GM23338 (cell line): ENCODE results near the gene IGFBP5. TPM values are rescaled to one million over a fixed set of nuclear protein-coding genes. Genes with fewer than 3 reads are reported as not detected.

Experiments
- ATAC-seq: fragments of 200-7000 bp; cut with Tn5 transposase; 3 replicates; pipeline ENCODE4 v1.9.1; 2020
- DNase-seq: peaks from one replicate; pipeline ENCODE4 v3.0.0-alpha.2; 2015; ENCODE audit warnings: low spot score
- H2AFZ ChIP-seq: fragments of 200-600 bp; sonication (generic); 2 replicates; pipeline ENCODE4 v1.8.0; 2016; ENCODE audit warnings: antibody characterized with exemption, mild to moderate bottlenecking, moderate library complexity
- H3F3A ChIP-seq: fragments of 200-600 bp; sonication (generic); replicated peaks from 2 replicates; pipeline ENCODE4 v1.8.0; 2017; ENCODE audit warnings: antibody characterized with exemption, mixed run types, low read depth
- H3K27ac ChIP-seq: fragments of 200-600 bp; sonication (generic); 2 replicates; pipeline ENCODE4 v1.6.1; 2016; ENCODE audit warnings: low read depth
- H3K27me3 ChIP-seq: fragments of 200-600 bp; sonication (generic); 2 replicates; pipeline ENCODE4 v1.8.0; 2016; ENCODE audit warnings: mild to moderate bottlenecking, mixed run types, moderate library complexity; ENCODE audit not compliant: insufficient read depth
- H3K36me3 ChIP-seq: fragments of 200-600 bp; sonication (generic); 2 replicates; pipeline ENCODE4 v1.8.0; 2016; ENCODE audit warnings: mild to moderate bottlenecking; ENCODE audit not compliant: insufficient read depth
- H3K4me1 ChIP-seq: fragments of 200-600 bp; sonication (generic); 2 replicates; pipeline ENCODE4 v1.8.0; 2016; ENCODE audit warnings: mild to moderate bottlenecking, moderate library complexity; ENCODE audit not compliant: insufficient read depth
- H3K4me2 ChIP-seq: fragments of 200-600 bp; sonication (generic); 2 replicates; pipeline ENCODE4 v1.7.1; 2017; ENCODE audit warnings: mixed run types
- H3K4me3 ChIP-seq: fragments of 200-600 bp; sonication (generic); 2 replicates; pipeline ENCODE4 v1.6.1; 2016; ENCODE audit warnings: mixed run types
- H3K79me2 ChIP-seq: fragments of 200-600 bp; sonication (generic); replicated peaks from 2 replicates; pipeline ENCODE4 v1.8.0; 2017; ENCODE audit warnings: mild to moderate bottlenecking; ENCODE audit not compliant: insufficient read depth
- H3K9me2 ChIP-seq: fragments of 200-600 bp; sonication (generic); 2 replicates; pipeline ENCODE4 v1.8.0; 2017; ENCODE audit not compliant: insufficient read depth
- H4K20me1 ChIP-seq: fragments of 200-600 bp; sonication (generic); replicated peaks from 2 replicates; pipeline ENCODE4 v1.8.0; 2017; ENCODE audit warnings: mild to moderate bottlenecking; ENCODE audit not compliant: insufficient read depth
- H3K27ac Mint-ChIP-seq: 2 replicates; pipeline ENCODE4 v1.8.0; 2020; ENCODE audit warnings: inconsistent platforms, mild to moderate bottlenecking, moderate library complexity, mixed read lengths
- H3K27me3 Mint-ChIP-seq: 3 replicates; pipeline ENCODE4 v1.8.0; 2022; ENCODE audit warnings: low read depth, mild to moderate bottlenecking, moderate library complexity, mixed read lengths, inconsistent platforms; ENCODE audit not compliant: insufficient read depth, poor library complexity
- H3K36me3 Mint-ChIP-seq: 3 replicates; pipeline ENCODE4 v1.8.0; 2021; ENCODE audit warnings: low read depth, mild to moderate bottlenecking, inconsistent platforms, moderate library complexity, mixed read lengths
- H3K4me1 Mint-ChIP-seq: 3 replicates; pipeline ENCODE4 v1.8.0; 2020; ENCODE audit warnings: mild to moderate bottlenecking, inconsistent platforms, mixed read lengths
- H3K4me3 Mint-ChIP-seq: 3 replicates; pipeline ENCODE4 v1.8.0; 2021; ENCODE audit warnings: moderate library complexity, mild to moderate bottlenecking, inconsistent platforms, mixed read lengths
- H3K9me3 Mint-ChIP-seq: 3 replicates; pipeline ENCODE4 v1.8.0; 2020; ENCODE audit warnings: moderate library complexity, mild to moderate bottlenecking, inconsistent platforms, mixed read lengths
- CREB1 ChIP-seq: fragments of 250-450 bp; sonication (Bioruptor Pico); IDR thresholded peaks from 2 replicates; pipeline ENCODE4 v1.5.0; 2020; ENCODE audit warnings: low read depth, mild to moderate bottlenecking, moderate library complexity
- EZH2 ChIP-seq: fragments of 200-600 bp; sonication (generic); IDR thresholded peaks from one replicate; pipeline ENCODE4 v1.8.0; 2017; ENCODE audit warnings: antibody characterized with exemption, mild to moderate bottlenecking, low read depth; ENCODE audit not compliant: unreplicated experiment
- EZH2phosphoT487 ChIP-seq: fragments of 200-600 bp; sonication (generic); IDR thresholded peaks from one replicate; pipeline ENCODE4 v1.8.1; 2018; ENCODE audit warnings: antibody characterized with exemption; ENCODE audit not compliant: unreplicated experiment
- JUNB ChIP-seq: IDR thresholded peaks from one replicate; pipeline ENCODE4 v1.6.1; 2016; ENCODE audit warnings: antibody characterized with exemption; ENCODE audit not compliant: unreplicated experiment
- NANOG ChIP-seq: IDR thresholded peaks from 2 replicates; pipeline ENCODE4 v1.6.1; 2016; ENCODE audit warnings: antibody characterized with exemption, borderline replicate concordance
- POLR2AphosphoS5 ChIP-seq: IDR thresholded peaks from 2 replicates; pipeline ENCODE4 v1.6.1; 2016; ENCODE audit warnings: antibody characterized with exemption, low read depth
- STAT1 ChIP-seq: IDR thresholded peaks from one replicate; pipeline ENCODE4 v1.6.1; 2016; ENCODE audit warnings: antibody characterized with exemption; ENCODE audit not compliant: unreplicated experiment
- ZNF114 ChIP-seq: fragments of 250-450 bp; sonication (Bioruptor Pico); IDR thresholded peaks from 2 replicates; pipeline ENCODE4 v1.5.0; 2020; ENCODE audit warnings: mild to moderate bottlenecking, moderate library complexity
- ZNF331 ChIP-seq: fragments of 250-450 bp; sonication (Bioruptor Pico); IDR thresholded peaks from 2 replicates; pipeline ENCODE4 v1.5.0; 2020; ENCODE audit warnings: low read depth, mild to moderate bottlenecking, moderate library complexity
- polyA plus RNA-seq: library from polyadenylated mRNA; unstranded; fragments of >200 nt; fragmentation: Nextera tagmentation; extraction: Ambion mirVana; gene quantifications from 2 replicates; pipeline ENCODE4 v1.2.1, GENCODE V29; 2016
- total RNA-seq: library from RNA; depleted of rRNA; stranded (reverse); fragments of >200 nt; shearing (Covaris generic); gene quantifications from 2 replicates; pipeline ENCODE4 v1.2.3, GENCODE V29; 2014
- TF ChIP-seq, protein P1 (sequence below): fragments of 250-450 bp; sonication (Bioruptor Pico); IDR thresholded peaks from 2 replicates; pipeline ENCODE4 v1.5.0; 2020; ENCODE audit warnings: mild to moderate bottlenecking, moderate library complexity
- TF ChIP-seq, protein P2 (sequence below): IDR thresholded peaks from 2 replicates; pipeline ENCODE4 v1.6.1; 2016; ENCODE audit warnings: antibody characterized with exemption
- TF ChIP-seq, protein P3 (sequence below): IDR thresholded peaks from one replicate; pipeline ENCODE4 v1.6.1; 2018; ENCODE audit warnings: antibody characterized with exemption; ENCODE audit not compliant: unreplicated experiment
- TF ChIP-seq, protein P4 (sequence below), 2 experiments: fragments of 200-600 bp in 1 of 2; sonication (generic) in 1 of 2; conservative IDR thresholded peaks; 2 replicates each; pipeline versions ENCODE4 v1.5.1 to v1.6.1; 2016 to 2017; ENCODE audit warnings: antibody characterized with exemption in 2 of 2, low read depth in 2 of 2, mild to moderate bottlenecking in 2 of 2, moderate library complexity in 1 of 2

The IGFBP5 gene
- total and polyA plus RNA-seq, 2 experiments from 2014 or later: 0.70 to 2.5 TPM

DNA sequence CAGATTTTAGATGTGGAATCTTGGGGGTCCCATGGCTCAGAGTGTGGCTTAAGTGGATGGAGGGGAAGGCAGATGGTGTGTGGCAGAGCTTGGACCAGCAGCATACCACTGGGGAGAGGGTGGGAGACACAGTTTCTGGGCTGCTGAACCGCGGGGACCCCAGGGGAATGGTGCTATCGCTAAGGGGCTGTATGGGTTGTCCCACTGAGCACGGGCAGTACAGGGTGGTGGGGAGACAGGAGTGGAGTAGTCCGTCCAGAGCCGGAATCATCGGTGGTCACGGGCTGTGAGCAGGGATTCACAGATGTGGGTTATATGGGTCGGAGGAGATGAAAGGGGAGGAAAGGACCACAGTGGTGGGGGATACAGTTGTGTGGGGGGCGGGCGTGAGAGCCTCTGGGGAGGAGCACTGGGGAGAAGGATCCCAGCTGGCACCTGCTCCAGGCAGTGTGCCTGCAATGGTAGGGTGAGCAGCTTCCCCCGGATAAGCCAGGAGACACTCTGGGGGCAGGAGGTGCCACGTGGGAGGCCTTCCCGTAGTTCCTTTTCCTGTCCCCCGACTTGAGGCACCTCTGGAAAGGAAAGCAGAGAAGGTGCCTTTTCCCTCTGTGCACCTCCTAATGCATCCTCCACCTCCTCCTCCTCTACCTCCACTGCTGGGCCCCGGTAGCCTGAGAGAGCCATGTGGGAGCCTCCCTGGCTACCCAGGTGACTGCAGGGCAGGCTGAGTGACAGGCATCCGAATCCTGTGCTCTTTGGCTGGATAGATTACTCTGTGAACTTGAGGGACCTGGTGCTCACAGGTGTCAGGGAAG lies 24.9 kb downstream of the IGFBP5 start:
- ATAC-seq (no peak), DNase-seq (no peak)

More for the DNA sequence above, 24.9 kb downstream of the IGFBP5 start:
- H4K20me1 ChIP-seq: no peaks in the 10 kb centered on the region; the same call in 1 of the 2 replicates
- no peaks in the 10 kb centered on the region for H3K36me3 ChIP-seq
- Mint-ChIP-seq H3K9me3 (no peaks in the 10 kb centered on the region), H3K27me3 (peaks cover 8% of the 10 kb centered on the region), H3K27ac (no peak overlapping the region), H3K4me3 (no peak overlapping the region), H3K4me1 (peaks cover 11% of the 10 kb centered on the region), H3K36me3 (no peaks in the 10 kb centered on the region)
- TF ChIP-seq, protein P1, sequence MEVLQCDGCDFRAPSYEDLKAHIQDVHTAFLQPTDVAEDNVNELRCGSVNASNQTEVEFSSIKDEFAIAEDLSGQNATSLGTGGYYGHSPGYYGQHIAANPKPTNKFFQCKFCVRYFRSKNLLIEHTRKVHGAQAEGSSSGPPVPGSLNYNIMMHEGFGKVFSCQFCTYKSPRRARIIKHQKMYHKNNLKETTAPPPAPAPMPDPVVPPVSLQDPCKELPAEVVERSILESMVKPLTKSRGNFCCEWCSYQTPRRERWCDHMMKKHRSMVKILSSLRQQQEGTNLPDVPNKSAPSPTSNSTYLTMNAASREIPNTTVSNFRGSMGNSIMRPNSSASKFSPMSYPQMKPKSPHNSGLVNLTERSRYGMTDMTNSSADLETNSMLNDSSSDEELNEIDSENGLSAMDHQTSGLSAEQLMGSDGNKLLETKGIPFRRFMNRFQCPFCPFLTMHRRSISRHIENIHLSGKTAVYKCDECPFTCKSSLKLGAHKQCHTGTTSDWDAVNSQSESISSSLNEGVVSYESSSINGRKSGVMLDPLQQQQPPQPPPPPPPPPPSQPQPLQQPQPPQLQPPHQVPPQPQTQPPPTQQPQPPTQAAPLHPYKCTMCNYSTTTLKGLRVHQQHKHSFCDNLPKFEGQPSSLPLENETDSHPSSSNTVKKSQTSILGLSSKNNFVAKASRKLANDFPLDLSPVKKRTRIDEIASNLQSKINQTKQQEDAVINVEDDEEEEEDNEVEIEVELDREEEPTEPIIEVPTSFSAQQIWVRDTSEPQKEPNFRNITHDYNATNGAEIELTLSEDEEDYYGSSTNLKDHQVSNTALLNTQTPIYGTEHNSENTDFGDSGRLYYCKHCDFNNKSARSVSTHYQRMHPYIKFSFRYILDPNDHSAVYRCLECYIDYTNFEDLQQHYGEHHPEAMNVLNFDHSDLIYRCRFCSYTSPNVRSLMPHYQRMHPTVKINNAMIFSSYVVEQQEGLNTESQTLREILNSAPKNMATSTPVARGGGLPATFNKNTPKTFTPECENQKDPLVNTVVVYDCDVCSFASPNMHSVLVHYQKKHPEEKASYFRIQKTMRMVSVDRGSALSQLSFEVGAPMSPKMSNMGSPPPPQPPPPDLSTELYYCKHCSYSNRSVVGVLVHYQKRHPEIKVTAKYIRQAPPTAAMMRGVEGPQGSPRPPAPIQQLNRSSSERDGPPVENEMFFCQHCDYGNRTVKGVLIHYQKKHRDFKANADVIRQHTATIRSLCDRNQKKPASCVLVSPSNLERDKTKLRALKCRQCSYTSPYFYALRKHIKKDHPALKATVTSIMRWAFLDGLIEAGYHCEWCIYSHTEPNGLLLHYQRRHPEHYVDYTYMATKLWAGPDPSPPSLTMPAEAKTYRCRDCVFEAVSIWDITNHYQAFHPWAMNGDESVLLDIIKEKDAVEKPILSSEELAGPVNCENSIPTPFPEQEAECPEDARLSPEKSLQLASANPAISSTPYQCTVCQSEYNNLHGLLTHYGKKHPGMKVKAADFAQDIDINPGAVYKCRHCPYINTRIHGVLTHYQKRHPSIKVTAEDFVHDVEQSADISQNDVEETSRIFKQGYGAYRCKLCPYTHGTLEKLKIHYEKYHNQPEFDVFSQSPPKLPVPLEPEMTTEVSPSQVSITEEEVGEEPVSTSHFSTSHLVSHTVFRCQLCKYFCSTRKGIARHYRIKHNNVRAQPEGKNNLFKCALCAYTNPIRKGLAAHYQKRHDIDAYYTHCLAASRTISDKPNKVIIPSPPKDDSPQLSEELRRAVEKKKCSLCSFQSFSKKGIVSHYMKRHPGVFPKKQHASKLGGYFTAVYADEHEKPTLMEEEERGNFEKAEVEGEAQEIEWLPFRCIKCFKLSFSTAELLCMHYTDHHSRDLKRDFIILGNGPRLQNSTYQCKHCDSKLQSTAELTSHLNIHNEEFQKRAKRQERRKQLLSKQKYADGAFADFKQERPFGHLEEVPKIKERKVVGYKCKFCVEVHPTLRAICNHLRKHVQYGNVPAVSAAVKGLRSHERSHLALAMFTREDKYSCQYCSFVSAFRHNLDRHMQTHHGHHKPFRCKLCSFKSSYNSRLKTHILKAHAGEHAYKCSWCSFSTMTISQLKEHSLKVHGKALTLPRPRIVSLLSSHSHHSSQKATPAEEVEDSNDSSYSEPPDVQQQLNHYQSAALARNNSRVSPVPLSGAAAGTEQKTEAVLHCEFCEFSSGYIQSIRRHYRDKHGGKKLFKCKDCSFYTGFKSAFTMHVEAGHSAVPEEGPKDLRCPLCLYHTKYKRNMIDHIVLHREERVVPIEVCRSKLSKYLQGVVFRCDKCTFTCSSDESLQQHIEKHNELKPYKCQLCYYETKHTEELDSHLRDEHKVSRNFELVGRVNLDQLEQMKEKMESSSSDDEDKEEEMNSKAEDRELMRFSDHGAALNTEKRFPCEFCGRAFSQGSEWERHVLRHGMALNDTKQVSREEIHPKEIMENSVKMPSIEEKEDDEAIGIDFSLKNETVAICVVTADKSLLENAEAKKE (CRISPR knock-in tag): no peak
- TF ChIP-seq, protein P2, sequence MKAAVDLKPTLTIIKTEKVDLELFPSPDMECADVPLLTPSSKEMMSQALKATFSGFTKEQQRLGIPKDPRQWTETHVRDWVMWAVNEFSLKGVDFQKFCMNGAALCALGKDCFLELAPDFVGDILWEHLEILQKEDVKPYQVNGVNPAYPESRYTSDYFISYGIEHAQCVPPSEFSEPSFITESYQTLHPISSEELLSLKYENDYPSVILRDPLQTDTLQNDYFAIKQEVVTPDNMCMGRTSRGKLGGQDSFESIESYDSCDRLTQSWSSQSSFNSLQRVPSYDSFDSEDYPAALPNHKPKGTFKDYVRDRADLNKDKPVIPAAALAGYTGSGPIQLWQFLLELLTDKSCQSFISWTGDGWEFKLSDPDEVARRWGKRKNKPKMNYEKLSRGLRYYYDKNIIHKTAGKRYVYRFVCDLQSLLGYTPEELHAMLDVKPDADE: no peak
- TF ChIP-seq EZH2phosphoT487: no peak
- TF ChIP-seq CREB1 (CRISPR knock-in tag): no peak
- no peak for TF ChIP-seq ZNF114 (CRISPR knock-in tag)
- no peak for TF ChIP-seq EZH2
- TF ChIP-seq, protein P3, sequence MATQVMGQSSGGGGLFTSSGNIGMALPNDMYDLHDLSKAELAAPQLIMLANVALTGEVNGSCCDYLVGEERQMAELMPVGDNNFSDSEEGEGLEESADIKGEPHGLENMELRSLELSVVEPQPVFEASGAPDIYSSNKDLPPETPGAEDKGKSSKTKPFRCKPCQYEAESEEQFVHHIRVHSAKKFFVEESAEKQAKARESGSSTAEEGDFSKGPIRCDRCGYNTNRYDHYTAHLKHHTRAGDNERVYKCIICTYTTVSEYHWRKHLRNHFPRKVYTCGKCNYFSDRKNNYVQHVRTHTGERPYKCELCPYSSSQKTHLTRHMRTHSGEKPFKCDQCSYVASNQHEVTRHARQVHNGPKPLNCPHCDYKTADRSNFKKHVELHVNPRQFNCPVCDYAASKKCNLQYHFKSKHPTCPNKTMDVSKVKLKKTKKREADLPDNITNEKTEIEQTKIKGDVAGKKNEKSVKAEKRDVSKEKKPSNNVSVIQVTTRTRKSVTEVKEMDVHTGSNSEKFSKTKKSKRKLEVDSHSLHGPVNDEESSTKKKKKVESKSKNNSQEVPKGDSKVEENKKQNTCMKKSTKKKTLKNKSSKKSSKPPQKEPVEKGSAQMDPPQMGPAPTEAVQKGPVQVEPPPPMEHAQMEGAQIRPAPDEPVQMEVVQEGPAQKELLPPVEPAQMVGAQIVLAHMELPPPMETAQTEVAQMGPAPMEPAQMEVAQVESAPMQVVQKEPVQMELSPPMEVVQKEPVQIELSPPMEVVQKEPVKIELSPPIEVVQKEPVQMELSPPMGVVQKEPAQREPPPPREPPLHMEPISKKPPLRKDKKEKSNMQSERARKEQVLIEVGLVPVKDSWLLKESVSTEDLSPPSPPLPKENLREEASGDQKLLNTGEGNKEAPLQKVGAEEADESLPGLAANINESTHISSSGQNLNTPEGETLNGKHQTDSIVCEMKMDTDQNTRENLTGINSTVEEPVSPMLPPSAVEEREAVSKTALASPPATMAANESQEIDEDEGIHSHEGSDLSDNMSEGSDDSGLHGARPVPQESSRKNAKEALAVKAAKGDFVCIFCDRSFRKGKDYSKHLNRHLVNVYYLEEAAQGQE: no peak
- no peak for TF ChIP-seq NANOG
- no peak for TF ChIP-seq STAT1
- TF ChIP-seq, protein P4, sequence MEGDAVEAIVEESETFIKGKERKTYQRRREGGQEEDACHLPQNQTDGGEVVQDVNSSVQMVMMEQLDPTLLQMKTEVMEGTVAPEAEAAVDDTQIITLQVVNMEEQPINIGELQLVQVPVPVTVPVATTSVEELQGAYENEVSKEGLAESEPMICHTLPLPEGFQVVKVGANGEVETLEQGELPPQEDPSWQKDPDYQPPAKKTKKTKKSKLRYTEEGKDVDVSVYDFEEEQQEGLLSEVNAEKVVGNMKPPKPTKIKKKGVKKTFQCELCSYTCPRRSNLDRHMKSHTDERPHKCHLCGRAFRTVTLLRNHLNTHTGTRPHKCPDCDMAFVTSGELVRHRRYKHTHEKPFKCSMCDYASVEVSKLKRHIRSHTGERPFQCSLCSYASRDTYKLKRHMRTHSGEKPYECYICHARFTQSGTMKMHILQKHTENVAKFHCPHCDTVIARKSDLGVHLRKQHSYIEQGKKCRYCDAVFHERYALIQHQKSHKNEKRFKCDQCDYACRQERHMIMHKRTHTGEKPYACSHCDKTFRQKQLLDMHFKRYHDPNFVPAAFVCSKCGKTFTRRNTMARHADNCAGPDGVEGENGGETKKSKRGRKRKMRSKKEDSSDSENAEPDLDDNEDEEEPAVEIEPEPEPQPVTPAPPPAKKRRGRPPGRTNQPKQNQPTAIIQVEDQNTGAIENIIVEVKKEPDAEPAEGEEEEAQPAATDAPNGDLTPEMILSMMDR (conservative IDR thresholded peaks at IDR 0.05; ENCODE audit: low read depth in 2 of 2): no peak
- TF ChIP-seq JUNB: no peak
- no peak for TF ChIP-seq ZNF331 (CRISPR knock-in tag)
- TF ChIP-seq POLR2AphosphoS5: no peak
- no peak overlapping the region for H2AFZ ChIP-seq
- no peak overlapping the region for H3K4me2 ChIP-seq
- H3K4me3 ChIP-seq: no peak overlapping the region
- H3F3A ChIP-seq: 0 out of 2 replicates have a peak, but pooled peaks cover 1% of the 10 kb centered on the region
- no peaks in the 10 kb centered on the region for H3K9me2 ChIP-seq
- H3K27ac ChIP-seq: no peak overlapping the region
- peaks cover 8% of the 10 kb centered on the region for H3K4me1 ChIP-seq
- H3K79me2 ChIP-seq: no peaks in the 10 kb centered on the region
- no peaks in the 10 kb centered on the region for H3K27me3 ChIP-seq
